Sigmoid colon (tissue), 4 donors: ENCODE results near the gene PEX14.

Experiments used
- EP300 ChIP-seq, 4 donors: sonication (generic); formaldehyde crosslinking; IDR thresholded peaks; one replicate each; pipeline ENCODE4 v1.6.1; 2017; ENCODE audit warnings: antibody characterized with exemption in 4 of 4
- POLR2A ChIP-seq, 2 donors: fragments of 450-650 bp; IDR thresholded peaks; one replicate each; pipeline ENCODE4 v1.6.1; 2016; ENCODE audit warnings: antibody characterized with exemption in 2 of 2, mild to moderate bottlenecking in 2 of 2, moderate library complexity in 2 of 2
- POLR2AphosphoS5 ChIP-seq, 4 donors: sonication (generic); formaldehyde crosslinking; IDR thresholded peaks; one replicate each; pipeline ENCODE4 v1.6.1; 2017; ENCODE audit warnings: antibody characterized with exemption in 4 of 4
- TF ChIP-seq, protein P1 (sequence below), 4 experiments: fragments of 450-650 bp in 3 of 4; fragments of 200-600 bp in 1 of 4; IDR thresholded peaks; one replicate each; pipeline ENCODE4 v1.5.1; 2016 to 2019; ENCODE audit warnings: antibody characterized with exemption in 4 of 4, mild to moderate bottlenecking in 3 of 4, moderate library complexity in 2 of 4

DNA sequence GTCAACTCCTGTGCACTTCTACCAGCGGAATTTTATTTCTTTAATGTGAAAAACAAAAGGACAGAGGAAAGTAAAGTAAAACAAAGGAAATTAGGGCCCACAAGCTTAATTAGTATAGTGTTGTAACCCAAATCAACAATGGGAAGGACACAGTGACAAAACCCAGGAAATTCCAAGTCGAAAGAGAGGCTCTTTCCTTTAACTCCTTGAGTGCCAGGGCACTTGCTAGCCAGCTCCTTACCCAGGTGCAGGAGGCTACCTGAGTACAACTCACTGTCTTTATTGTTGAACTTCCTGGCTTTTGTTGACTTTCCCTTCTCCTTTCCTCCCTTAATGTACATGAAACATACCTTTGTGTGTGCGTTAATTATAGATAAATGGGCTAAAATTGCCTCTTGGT is 55.0 kb downstream of the PEX14 start:
- no peak for TF ChIP-seq POLR2A (IDR thresholded peaks at IDR 0.05)
- TF ChIP-seq, protein P1, sequence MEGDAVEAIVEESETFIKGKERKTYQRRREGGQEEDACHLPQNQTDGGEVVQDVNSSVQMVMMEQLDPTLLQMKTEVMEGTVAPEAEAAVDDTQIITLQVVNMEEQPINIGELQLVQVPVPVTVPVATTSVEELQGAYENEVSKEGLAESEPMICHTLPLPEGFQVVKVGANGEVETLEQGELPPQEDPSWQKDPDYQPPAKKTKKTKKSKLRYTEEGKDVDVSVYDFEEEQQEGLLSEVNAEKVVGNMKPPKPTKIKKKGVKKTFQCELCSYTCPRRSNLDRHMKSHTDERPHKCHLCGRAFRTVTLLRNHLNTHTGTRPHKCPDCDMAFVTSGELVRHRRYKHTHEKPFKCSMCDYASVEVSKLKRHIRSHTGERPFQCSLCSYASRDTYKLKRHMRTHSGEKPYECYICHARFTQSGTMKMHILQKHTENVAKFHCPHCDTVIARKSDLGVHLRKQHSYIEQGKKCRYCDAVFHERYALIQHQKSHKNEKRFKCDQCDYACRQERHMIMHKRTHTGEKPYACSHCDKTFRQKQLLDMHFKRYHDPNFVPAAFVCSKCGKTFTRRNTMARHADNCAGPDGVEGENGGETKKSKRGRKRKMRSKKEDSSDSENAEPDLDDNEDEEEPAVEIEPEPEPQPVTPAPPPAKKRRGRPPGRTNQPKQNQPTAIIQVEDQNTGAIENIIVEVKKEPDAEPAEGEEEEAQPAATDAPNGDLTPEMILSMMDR (IDR thresholded peaks at IDR 0.05), result no peak
- TF ChIP-seq POLR2AphosphoS5 (IDR thresholded peaks at IDR 0.05), result no peak
- no peak for TF ChIP-seq EP300 (IDR thresholded peaks at IDR 0.05)
